Thyroid gland (tissue), 4 donors: Measurements from ENCODE around the gene MEX3B.

ENCODE experiments used
- CTCF ChIP-seq, 6 experiments: fragments of 200-600 bp in 3 of 6; fragments of 450-650 bp in 3 of 6; sonication (generic) in 3 of 6; IDR thresholded peaks; one replicate each; pipeline ENCODE4 v1.5.1; 2016 to 2019; ENCODE audit warnings: antibody characterized with exemption in 6 of 6, mild to moderate bottlenecking in 2 of 6, inconsistent platforms in 1 of 6, moderate library complexity in 1 of 6
- POLR2A ChIP-seq, 2 donors: fragments of 450-650 bp; IDR thresholded peaks; one replicate each; pipeline ENCODE4 v1.6.1; 2017; ENCODE audit warnings: antibody characterized with exemption in 2 of 2, mild to moderate bottlenecking in 2 of 2, moderate library complexity in 1 of 2

DNA sequence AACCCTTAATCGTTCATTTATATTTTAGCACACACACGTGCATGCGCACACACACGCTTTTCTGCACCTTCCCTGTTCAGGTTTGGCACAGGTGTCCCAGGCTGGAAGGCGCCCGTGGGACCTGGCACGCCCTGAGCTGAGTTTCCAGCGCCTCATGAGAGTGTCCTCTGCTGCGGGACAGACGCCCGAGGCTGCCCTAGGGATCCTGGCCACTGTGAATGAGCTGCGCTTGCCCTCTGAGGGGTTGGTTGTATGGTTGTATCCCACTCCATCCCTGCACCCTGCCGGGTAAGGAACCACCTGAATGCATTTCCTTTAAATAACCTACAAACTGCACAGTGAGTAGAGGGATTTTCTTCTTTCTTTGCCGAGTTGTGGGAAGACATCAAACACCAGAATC lies 12.2 kb upstream of the MEX3B start:
- TF ChIP-seq CTCF (IDR thresholded peaks at IDR 0.05): no peak
- TF ChIP-seq POLR2A (IDR thresholded peaks at IDR 0.05): no peak
